ENCODE results near the gene ZFR2. TPM values are rescaled to one million over a fixed set of nuclear protein-coding genes. Genes with fewer than 3 reads are reported as not detected.

Gene ZFR2
- total RNA-seq, 1 donor from 2014 or later: 0.25 TPM

DNA sequence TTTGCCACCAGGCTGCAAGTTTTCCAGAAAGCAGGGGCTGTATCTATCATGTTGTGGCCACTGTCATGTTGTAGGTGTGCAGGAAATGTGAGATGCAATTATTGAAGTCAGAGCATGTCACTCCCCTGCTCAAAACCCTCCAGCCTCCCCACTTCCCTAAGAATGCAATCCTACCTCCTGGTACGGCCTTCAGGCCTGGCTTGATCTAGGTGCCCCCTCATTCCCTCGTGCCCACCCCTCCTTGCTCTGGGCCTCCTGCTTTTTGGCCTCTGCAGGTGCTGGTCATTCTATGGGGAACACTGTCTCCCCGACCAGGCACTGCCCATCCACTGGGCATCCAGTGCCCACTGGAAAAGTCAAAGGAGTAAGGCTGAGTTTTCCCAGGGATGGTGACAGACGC is 54.2 kb downstream of the ZFR2 start:
- DNase-seq (ENCODE audit: low read depth): no peak

DNA sequence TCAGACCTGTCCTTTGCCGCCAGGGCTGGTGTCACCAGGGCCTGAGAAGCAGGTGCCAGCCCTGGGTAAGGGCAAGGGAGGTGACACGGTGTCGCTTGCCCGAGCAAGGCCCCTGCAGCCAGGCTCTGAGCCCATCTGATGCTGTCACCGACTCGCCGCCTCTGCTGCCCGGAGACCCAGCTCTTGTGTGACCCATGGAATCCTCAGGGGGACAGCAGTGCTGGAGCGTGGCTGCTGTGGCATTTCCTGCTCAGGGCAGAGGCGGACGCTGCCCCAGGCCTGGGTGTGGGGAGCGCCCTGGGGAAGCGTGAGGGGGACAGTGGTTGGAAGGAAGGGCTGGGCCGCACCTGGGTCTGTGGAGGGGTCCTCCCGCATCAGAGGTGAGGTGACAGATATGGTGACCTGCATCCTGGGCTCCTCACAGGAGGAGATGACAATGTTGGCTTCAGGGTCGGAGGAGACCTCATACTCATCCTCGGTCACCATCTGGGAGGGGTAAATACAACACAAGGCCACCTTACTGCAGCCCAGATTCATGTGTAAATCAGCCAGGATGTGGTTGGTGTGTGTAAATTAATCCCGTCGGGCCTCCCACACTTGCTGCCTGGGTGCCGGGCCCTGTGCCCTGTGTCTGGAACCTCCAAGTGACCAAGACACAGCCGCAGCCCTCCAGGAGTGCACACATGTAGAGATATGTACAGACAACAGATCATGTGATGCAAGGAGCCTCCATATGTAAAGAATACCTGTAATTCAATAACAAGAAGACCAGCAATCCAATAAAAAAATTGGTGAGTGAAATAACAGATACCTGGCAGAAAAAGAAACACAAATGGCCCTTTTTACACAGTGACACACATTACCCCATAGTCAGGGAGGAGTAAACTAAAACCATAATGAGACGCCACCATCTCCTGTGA is 55.1 kb downstream of the ZFR2 start:
- DNase-seq (ENCODE audit: low read depth): no peak

DNA sequence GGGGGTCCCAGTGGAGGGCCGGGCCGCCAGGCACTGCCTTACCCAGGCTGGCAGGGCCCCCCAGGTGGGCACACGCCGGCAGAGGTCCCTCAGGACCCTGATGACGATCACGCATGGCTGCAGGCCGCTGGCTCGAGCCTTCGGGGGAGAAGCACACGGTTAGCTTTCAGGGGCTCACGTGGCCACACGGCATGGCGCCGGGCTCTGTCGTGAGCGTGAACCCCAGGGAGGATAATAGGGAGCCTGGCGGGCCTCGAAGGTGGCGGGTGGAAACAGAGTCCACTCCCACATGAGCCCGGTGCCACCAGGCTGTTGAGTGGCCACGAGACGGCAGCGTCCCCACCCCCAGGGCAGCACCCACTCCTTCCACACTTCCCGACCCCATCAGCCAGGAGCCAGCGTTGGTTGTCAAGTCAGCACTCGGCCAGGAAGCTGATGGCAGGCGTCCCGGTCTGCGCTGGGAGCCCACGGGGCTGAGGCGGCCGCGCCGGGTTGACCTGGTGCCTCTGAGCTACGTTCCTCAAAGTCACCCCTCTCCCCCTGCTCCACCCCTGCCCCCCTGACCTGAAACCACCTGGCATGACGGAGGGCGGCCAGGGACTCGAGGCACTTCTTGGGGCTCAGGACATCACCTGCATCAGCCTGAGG is 58.0 kb downstream of the ZFR2 start:
- DNase-seq (ENCODE audit: low read depth): no peak

DNA sequence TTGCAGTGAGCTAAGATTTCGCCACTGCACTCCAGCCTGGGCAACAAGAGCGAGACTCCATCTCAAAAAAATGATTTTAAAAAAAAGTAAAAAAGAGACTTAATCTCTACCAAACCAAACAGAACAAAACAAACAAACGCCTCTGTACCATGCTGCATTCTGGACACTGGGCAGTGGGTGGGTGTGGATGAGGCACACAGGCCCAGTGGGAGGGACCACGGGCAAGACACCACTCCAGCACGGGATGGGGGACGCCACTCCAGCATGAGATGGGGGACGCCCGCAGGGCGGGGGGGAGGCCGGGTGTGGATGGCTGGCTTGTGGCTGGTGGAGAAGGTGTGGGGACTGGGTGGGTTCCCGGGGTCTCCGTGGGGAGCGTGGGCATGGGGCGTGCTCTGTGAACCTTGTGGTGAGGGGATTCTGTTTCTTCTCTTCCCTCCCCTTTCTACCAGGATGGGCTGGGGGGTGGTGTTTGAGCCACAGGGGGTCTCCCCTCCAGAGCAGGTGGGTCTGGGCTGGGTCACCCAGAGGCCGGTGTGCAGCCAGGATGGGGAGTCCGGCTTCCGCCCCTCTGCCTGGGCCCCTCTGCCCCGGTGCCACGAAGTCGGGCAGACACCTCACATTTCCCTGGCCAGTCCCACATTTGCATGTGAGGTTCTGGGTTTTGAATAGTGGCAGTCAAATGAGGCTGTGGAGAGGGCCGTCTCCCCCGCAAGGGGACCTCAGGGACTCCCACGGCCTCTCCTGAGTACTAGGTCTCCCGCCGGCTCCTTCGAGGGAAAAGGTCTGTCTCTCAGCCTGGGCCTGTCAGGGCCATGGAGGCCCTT is 58.7 kb downstream of the ZFR2 start:
- no peak for DNase-seq (ENCODE audit: low read depth)

DNA sequence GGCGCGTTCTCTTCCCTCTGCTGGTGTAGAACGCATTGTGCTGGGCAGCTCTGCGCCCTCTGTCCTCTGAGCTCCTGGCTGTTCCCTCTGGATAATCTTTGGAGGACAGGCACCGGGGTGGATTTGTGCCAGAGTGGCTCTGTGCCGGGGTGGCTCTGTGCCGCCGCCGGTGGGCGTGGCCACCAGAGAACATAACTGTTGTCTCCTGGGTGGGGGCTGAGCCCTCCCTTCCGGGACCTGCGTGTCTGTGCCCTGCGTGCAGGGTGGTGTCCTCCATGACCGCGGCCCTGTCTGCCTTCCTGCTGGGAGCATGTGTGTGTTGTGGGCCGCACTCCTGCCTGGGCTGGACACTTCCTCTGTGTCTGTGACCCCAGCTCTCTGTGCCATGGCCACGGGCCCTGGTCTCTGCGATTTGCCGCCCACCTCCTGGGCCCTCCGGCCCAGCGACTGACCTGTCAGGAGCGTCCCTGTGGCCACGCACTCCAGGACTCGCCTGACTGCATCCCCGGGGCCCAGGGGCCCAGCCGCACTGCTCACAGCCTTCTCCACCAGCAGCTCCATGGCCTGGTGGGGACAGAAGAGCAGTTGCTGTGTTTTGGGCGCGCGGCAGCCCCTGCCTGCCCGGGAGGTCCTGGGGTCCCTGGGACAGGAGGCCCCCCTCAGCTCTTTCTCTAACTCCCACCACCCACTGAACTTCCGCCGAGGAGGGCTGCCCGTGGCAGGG is 60.3 kb downstream of the ZFR2 start:
- no peak for DNase-seq (ENCODE audit: low read depth)

DNA sequence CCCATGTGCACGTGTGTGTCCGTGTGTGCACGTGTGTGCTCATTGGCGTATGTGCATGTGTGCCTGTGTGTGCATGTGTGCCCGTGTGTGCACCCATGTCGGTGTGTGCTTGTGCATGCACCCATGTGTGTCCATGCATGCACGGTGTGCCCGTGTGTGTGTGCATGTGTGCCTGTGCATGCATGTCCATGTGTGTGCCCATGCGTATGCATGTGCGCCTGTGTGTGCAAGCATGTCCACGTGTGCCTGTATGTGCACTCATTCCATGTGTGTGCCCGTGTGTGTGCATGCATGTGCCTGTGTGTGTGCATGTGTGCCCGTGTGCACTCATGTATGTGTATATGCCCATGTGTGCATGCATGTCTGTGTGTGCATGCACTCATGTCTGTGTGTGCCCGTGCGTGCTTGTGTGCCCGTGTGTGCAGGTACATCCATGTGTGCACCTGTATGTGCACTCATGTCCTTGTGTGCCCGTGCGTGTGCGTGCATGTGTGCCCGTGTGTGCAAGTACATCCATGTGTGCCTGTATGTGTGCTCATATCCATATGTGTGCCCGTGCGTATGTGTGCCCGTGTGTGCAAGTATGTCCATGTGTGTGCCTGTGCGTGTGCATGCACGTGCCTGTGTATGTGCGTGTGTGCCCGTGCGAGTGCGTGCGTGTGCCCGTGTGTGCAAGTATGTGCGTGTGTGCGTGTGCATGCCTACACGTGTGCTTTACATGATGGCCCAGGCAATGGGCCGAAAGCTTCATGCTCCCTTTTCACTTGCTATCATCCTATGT is 61.1 kb downstream of the ZFR2 start:
- no peak for DNase-seq (ENCODE audit: low read depth)

DNA sequence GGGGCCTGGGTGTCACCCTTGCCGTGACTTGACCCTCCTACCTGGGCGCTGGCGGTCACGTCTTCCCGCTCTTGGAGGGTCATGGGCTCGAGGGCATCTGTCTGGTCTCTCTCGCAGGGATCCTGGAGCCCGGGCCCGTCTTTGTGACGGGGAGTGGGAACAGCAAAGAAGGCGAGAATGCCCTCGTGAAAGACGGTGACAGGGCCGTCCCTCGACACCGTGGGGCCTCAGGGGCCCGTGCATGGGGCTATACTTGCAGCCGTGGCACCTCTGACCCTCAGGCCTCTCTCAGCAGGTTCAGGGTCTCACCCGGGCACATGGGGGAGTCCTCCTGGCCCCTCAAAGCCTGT is 61.7 kb downstream of the ZFR2 start:
- DNase-seq (ENCODE audit: low read depth): no peak

DNA sequence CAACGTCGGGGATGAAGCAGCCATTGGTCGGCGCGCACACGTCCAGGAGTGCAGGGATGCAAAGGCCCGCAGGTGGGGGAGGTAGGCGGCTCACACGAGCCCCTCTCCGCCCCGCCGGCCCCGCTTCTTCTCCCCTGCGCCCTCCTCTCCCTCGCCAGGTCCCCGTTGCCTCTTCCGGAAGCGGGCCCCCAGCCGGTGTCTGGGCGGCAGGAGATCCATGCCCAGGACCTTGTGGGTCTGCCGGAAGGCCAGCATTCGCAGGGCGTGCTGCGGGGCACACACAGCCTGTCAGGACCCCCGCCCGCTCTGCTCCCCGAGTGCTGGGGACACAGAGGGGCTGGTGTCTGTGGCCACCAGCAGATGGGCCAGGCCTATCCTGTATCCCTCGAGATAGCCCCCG is 63.0 kb downstream of the ZFR2 start:
- DNase-seq (ENCODE audit: low read depth): no peak

DNA sequence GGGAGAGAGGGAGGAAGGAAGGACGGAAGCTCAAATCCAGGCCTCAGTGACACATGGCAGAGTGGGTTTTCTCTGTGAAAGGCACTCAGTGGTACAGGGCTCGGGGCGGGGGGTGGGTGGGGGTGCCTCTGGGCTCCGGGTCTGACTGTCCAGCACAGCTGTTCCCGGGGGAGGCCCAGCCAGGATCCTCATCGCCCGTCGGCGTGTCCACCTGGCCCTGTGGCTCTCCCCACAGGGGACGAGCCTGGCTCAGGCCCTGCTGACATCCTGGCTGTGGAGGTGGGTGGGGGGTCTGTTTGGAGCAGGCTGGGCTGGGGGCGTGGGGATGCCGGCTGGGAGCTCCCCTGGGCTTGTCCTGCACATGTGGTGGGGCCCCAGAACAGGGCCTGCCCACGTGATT is 64.4 kb downstream of the ZFR2 start:
- no peak for DNase-seq (ENCODE audit: low read depth)

DNA sequence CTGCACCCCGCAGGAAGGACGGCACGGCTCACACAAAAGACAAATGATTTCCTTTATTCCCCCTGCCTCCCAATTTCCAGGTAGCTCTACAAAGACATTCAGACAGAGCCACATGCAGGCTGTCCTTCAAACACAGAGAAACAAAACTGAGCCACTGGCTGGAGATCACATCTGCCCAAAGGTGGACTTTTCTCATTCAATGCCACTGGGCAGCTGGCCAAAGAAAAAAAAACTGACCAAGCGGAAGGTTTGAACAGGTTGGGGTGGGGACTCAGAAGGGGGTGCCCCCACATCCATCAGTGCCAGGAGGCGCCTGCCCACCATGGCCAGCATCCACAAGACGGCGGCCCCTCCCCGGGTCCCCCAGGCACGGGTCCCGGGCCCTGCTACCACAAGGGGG is 64.9 kb downstream of the ZFR2 start:
- no peak for DNase-seq (ENCODE audit: low read depth)

DNA sequence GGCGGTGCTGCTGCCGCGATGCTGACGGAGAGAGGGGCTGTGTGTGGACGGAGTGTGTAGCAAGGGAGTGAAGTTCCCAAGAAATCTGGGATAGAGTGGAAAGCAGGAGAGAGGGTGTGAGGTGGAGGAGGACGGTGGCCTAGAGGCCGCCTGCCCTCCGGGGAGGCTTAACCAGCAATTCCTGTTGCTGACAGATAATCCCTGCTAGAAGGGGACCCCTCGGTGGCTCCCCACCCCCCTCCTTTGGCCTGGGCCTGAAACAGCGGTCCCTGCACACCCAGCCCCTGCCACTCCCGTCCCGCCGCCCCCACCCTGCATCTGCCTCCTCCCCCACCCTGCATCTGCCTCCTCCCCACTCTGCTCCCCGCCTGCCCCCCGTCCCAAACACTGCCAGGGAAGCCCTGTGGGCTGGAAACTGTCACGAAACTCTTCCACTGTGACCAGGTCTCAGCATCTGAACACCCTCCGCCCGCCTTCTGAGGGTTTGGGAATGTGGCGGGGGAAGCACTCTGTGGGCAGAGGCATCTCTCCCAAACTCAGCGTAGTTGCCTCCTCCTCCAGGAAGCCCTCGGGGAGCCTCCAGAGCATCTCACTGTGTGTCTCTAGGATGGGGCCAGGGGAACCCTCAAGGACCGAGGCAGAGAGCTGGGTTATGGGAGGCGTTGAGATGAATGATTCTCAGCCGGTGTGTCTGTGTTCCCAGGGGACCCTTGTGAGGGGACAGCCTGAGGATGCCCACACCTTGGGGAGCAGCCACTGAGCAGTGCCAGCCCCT is 65.5 kb downstream of the ZFR2 start:
- no peak for DNase-seq (ENCODE audit: low read depth)

DNA sequence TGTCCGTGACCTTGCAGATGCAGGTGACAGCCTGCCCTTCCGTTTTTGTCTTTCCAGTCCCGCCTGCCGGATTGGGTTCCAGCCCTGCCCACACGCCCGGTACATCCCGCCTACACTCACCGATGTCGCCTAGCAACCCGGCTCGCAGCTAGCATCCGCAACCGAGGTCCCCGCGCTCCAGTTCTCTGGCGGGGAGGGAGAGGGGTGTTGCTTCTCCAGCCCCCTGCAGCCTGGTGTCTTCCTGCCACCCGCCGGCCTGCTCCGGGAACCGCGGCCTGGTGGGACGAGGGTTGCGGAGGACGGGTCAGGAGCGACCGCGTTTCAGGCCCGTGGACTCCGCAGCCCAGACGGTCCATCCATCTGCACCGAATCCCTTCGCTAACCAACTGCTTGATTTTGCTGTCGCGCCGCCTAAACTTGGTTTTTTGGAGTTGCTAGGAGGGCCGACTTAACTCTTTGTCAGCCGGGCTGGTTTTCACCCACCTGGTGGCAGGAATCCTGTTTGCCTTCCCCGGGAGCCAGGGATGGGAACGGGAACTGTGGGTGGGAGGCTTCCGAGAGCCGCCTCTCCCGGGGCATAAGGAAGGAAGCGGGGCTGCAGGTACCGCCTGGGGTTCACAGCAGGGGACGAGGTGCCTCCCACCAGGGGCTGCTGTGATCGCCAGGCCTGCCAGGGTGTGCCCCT is 67.3 kb downstream of the ZFR2 start:
- no peak for DNase-seq (ENCODE audit: low read depth)

DNA sequence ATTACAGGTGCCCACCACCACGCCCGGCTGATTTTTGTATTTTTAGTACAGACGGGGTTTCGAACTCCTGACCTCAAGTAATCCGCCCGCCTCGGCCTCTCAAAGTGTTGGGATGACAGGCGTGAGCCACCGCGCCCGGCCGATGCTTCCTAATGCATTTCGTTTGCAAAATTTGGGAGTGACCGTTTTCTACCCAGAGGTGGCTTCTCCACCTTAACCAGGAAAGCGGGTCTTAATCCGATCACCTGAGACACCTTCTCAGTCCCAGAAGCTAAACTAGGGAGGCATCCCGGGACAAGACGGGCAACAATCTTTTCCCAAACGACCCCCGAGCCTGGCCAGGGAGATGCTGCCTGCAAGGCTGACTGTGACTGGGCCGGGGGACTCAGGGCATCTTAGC is 67.8 kb downstream of the ZFR2 start:
- DNase-seq (ENCODE audit: low read depth): no peak

DNA sequence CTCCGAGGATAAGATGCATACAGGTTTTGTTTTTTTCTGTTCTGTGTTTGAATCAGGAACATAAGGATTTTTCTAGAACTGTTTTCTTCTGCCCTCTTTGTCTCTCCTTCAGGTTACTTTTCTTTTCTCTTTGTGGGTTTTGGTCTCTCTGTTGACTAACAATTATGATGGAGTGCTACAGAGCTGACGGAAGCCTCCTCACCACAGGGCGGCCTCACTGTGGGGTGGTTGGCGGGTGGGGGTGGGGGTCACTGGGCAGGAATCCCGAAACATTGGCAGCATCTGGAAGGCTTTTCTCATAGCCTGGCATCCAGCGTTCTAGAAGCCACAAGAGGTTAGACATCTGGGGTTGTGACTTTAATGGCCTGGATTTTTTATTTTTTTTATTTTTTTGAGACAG is 70.7 kb downstream of the ZFR2 start:
- no peak for DNase-seq (ENCODE audit: low read depth)

DNA sequence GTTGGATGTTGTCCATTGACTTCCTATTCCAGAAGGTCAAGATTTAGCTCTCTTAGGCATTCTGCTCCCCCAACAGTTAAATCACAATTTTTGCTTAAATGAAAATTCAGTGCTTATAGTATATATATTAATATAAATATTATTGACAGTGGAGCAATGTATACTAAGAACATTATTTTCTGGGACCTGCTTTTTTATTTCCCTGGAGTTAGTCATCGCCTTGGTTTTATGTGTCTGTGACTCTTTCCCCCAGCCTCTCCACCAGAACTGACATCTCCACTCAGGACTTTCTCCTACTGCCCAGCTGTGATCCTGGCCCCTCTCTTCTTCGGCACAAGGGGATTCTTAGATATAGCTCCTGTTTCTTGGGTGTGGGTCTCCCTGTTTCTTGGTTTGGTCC is 72.5 kb downstream of the ZFR2 start:
- no peak for DNase-seq (ENCODE audit: low read depth)

DNA sequence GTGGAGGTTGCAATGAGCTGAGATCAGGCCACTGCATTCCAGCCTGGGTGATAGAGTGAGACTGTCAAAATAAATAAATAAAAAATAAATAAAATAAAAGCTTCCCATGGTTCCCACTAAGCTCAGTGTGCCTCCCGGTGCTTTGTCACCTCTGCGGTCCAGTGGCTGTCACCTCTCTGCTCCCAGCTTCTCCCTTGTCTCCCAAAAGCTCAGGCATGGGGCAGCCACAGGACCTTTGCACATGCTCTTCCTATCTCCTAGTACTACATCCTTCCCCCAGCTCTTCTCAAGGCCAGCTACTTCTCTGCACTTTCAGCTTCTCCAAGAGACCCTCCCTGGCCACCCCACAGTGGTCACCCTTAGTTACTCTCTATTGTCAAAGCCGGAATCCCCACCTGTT is 75.0 kb downstream of the ZFR2 start:
- DNase-seq (ENCODE audit: low read depth): no peak

DNA sequence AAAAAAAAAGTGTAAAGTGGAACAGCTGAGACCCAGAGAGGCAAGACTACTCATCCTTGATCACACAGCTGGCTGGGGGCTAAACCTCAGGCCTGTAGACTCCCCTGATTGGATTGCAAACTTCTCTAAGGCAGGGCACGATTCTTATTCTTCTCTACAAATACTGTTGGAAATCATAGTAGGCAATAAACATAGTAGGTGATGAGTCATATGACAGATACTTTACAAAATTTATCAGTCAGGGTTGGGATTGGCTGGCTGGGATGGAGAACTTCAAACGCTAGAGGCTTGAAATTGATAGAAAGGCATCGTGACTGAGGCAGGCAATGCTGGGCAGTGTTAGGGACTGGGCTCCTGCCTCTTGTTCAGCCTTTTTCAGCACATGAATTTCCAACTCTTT is 76.7 kb downstream of the ZFR2 start:
- DNase-seq (ENCODE audit: low read depth): no peak

DNA sequence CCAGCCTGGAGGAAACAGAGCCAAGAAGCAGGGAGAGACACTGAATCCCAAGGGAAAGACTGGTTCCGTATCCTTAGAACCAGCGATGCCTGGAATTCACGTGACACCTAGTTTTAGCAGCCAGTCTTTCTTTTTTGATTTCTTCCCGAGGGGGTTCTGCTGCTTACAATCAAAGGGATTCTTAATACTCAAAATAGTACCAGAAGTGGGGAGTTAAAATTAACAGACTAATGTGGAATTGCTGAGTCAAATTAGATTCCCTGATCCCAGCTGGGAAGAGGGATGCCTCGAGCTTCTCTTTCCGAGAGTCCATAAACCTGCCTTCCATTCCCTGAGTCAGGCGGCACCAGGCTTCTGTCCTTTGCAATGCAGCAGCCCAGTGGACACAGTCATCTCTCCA is 77.9 kb downstream of the ZFR2 start:
- no peak for DNase-seq (ENCODE audit: low read depth)

DNA sequence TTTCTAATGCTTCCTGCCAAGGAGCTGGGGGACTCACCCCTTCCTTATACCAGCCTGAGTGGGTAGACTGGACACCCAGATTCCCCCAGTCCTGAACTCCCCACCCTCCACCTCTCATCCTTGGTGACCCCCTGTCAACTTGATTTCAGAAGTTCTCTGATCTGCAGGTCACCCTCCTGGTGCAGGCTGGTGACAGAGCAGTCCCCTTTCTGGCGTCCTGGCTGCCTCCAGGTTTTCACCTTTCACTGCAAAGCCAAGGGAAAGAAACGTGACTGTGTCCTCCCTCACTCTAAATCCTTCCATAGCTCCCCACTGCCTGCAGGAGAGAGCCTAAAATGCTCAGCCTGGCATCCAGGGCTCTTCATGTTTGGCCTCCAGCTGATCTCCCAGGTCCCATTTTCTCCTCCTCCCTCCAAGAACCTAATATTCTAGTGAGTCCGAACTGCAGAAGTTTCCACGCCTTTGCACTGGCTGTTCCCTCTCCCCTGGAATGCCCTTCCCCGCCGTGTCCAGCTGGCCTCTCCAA is 78.6 kb downstream of the ZFR2 start:
- DNase-seq (ENCODE audit: low read depth): no peak
